Endothelial cell (in vitro differentiated cells): ENCODE results near the gene ENDOG. TPM values are rescaled to one million over a fixed set of nuclear protein-coding genes. Genes with fewer than 3 reads are reported as not detected.
"Not testable (repeated sequence)": the region's sequence is repeated elsewhere in the genome, so short reads cannot be mapped to it uniquely, and the experiment has no call there.

Experiments
- DNase-seq: peaks from one replicate; pipeline ENCODE4 v3.0.0; 2021; ENCODE audit warnings: low spot score
- H3K27ac Mint-ChIP-seq: one replicate; pipeline ENCODE4 v1.8.0; 2021; ENCODE audit warnings: mixed read lengths, inconsistent platforms; ENCODE audit not compliant: unreplicated experiment
- H3K27me3 Mint-ChIP-seq: one replicate; pipeline ENCODE4 v1.8.0; 2021; ENCODE audit warnings: mild to moderate bottlenecking, moderate library complexity, mixed read lengths, inconsistent platforms; ENCODE audit not compliant: unreplicated experiment
- H3K36me3 Mint-ChIP-seq: one replicate; pipeline ENCODE4 v1.8.0; 2021; ENCODE audit warnings: mild to moderate bottlenecking, low read depth, mixed read lengths, inconsistent platforms; ENCODE audit not compliant: unreplicated experiment
- H3K4me1 Mint-ChIP-seq: one replicate; pipeline ENCODE4 v1.8.0; 2021; ENCODE audit warnings: mild to moderate bottlenecking, mixed read lengths, inconsistent platforms; ENCODE audit not compliant: unreplicated experiment
- H3K4me3 Mint-ChIP-seq: one replicate; pipeline ENCODE4 v1.8.0; 2021; ENCODE audit warnings: mild to moderate bottlenecking, mixed read lengths, inconsistent platforms; ENCODE audit not compliant: unreplicated experiment
- H3K9me3 Mint-ChIP-seq: one replicate; pipeline ENCODE4 v1.8.0; 2021; ENCODE audit warnings: mixed read lengths, inconsistent platforms; ENCODE audit not compliant: unreplicated experiment
- total RNA-seq: library from RNA; stranded (reverse); fragmentation: NEBNext Ultra II Directional; extraction: Animal tissue kit (Norgen Biotek cat#: 25700); gene quantifications from one replicate; pipeline ENCODE4 v1.2.1, GENCODE V29; 2021; ENCODE audit not compliant: unreplicated experiment
- TF ChIP-seq, protein P1 (sequence below): fragments of 200-600 bp; sonication (generic); IDR thresholded peaks from one replicate; pipeline ENCODE4 v1.5.0; 2021; ENCODE audit warnings: antibody characterized with exemption; ENCODE audit not compliant: unreplicated experiment

Gene ENDOG
- total RNA-seq, 1 donor from 2014 or later: 8.1 TPM

DNA sequence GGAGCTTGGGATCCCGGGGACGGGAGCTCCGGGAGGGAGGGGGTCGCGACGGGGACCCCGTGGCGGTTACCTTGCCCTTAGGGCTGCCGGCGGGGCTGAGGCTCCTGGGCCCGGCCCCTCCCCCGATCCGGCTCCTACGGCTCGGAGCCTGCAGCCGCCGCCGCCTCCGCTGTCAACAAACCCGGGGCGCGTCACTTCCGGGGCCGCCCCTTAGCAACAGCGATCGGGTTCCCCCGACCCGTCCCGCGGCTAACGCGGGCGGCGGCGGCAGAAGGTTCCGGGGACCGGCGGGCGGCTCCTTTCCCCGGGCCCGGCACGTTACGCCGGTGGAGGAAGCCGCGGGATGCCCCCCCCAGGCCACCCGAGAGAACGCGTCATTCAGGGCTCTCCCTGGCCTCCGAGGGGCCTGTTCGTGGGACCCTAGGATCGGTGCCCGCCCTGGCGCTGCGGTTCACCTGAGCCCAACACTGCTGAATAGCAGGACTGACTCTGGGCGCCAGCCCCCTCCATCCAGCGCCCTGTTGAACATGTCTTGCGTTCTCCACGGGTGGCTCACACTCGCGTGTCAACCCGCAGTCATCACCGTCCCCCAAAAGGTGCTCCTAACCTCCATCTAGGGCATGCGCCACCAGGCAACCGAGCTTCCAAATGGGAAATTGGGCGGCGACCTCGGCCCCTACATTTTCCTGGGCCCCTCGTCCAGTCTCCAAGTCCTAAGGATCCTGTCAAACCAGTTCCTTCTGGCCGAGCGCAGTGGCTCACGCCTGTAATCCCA is 46.4 kb upstream of the ENDOG start, which contains the start of gene ZER1:
Gene ZER1 (minus strand): TSS at position 183 of the 775 bp plus-strand sequence. CDS start 16,362 bp downstream, outside the sequence.
- Mint-ChIP-seq H3K36me3 (peaks cover 11% of the 10 kb centered on the region), H3K4me1 (peaks cover 15% of the 10 kb centered on the region), H3K27ac (peak within 1 kb of the TSS; percentile 83), H3K9me3 (no peaks in the 10 kb centered on the region), H3K27me3 (peaks cover 11% of the 10 kb centered on the region), H3K4me3 (peak within 1 kb of the TSS; percentile 94)
- DNase-seq: peak; percentile 91
- TF ChIP-seq, protein P1, sequence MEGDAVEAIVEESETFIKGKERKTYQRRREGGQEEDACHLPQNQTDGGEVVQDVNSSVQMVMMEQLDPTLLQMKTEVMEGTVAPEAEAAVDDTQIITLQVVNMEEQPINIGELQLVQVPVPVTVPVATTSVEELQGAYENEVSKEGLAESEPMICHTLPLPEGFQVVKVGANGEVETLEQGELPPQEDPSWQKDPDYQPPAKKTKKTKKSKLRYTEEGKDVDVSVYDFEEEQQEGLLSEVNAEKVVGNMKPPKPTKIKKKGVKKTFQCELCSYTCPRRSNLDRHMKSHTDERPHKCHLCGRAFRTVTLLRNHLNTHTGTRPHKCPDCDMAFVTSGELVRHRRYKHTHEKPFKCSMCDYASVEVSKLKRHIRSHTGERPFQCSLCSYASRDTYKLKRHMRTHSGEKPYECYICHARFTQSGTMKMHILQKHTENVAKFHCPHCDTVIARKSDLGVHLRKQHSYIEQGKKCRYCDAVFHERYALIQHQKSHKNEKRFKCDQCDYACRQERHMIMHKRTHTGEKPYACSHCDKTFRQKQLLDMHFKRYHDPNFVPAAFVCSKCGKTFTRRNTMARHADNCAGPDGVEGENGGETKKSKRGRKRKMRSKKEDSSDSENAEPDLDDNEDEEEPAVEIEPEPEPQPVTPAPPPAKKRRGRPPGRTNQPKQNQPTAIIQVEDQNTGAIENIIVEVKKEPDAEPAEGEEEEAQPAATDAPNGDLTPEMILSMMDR: no peak

DNA sequence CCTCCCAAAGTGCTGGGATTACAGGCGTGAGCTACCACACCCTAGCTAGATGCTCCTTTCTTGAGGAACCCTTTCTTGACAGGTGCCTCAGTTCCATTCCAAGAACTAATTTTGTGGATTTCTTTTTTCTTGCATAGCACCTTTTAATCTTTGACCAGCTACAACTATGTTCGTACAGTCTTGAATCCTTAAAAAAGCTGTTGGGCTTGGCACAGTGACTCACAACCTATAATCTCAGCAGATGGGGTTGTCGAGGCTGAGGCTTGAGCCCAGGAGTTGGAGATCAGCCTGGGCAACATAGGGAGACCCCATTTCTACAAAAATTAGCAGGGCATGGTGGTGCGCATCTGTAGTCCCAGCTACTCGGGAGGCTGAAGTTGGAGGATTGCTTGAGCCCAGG is 45.3 kb upstream of the ENDOG start:
- Mint-ChIP-seq H3K4me3 (no peak overlapping the region), H3K27ac (no peak overlapping the region), H3K4me1 (peaks cover 15% of the 10 kb centered on the region), H3K9me3 (no peaks in the 10 kb centered on the region), H3K27me3 (peaks cover 11% of the 10 kb centered on the region), H3K36me3 (peaks cover 11% of the 10 kb centered on the region)
- no peak for DNase-seq
- TF ChIP-seq, protein P1: no peak

GRCh38 chr9:128774804-128775203 is 43.5 kb upstream of the ENDOG start:
- Mint-ChIP-seq H3K27me3 (peaks cover 13% of the 10 kb centered on the region), H3K4me3 (peak overlapping the region; percentile 62), H3K9me3 (no peaks in the 10 kb centered on the region), H3K4me1 (peaks cover 14% of the 10 kb centered on the region), H3K36me3 (peaks cover 10% of the 10 kb centered on the region), H3K27ac (no peak overlapping the region)
- TF ChIP-seq, protein P1: no peak
- DNase-seq: no peak

DNA sequence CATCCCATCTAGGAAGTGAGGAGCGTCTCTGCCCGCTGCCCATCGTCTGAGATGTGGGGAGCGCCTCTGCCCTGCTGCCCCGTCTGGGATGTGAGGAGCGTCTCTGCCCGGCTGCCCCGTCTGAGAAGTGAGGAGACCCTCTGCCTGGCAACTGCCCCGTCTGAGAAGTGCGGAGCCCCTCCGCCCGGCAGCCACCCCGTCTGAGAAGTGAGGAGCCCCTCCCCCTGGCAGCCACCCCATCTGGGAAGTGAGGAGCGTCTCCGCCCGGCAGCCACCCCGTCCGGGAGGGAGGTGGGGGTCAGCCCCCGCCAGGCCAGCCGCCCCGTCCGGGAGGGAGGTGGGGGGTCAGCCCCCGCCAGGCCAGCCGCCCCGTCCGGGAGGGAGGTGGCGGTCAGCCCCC is 38.2 kb upstream of the ENDOG start:
- DNase-seq, H3K4me1 Mint-ChIP-seq, H3K36me3 Mint-ChIP-seq, H3K27me3 Mint-ChIP-seq, H3K9me3 Mint-ChIP-seq, H3K27ac Mint-ChIP-seq, H3K4me3 Mint-ChIP-seq: not testable (repeated sequence)

DNA sequence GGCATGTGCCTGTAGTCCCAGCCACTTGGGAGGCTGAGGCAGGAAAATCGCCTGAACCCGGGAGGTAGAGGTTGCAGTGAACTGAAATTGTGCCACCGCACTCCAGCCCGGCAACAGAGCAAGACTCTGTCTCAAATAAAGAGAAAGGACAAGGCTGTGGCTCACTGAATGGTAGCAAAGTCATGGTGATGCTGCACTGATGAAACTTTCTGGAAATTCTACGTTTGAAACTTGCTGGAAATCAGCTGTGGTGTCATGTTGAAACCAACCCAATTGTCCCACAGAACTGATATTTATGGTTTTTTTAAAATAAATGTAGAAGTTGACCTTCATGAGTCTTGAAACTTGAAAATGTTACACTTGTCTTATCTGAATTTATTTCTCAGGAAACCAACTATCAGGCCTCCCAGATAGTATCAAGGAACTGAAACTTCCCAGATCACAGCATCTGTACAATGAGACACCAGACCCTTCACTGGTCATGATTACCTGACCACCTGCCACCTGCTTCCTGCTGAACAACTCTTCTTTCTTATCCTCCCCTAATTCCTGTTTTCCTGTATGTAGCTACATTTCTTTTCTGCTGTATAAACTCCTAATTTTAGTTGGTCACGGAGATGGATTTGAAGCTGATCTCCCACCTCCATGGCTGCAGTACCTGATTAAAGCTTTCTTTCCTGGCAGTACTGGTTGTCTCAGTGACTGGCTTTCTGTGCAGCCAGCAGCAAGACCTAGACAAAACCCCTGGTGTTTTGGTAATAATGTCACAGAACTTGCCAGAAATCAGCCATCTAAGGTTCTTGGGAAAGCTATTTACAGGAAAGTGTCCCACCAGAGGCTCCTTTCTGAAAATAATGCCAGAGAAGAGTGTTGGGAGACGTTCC is 36.9 kb upstream of the ENDOG start:
- peaks cover 3% of the 10 kb centered on the region for H3K27me3 Mint-ChIP-seq
- no peaks in the 10 kb centered on the region for H3K4me1 Mint-ChIP-seq
- H3K36me3 Mint-ChIP-seq: no peaks in the 10 kb centered on the region
- H3K4me3 Mint-ChIP-seq: no peak overlapping the region
- TF ChIP-seq, protein P1: no peak
- H3K9me3 Mint-ChIP-seq: no peaks in the 10 kb centered on the region
- H3K27ac Mint-ChIP-seq: no peak overlapping the region
- DNase-seq: no peak
